Endometrial microvascular endothelial cells (primary cell): ENCODE data around the gene STON2. TPM values are rescaled to one million over a fixed set of nuclear protein-coding genes. Genes with fewer than 3 reads are reported as not detected.
"Not testable (repeated sequence)": the region's sequence is repeated elsewhere in the genome, so short reads cannot be mapped to it uniquely, and the experiment has no call there.

ENCODE experiments used
- in situ Hi-C: cut with HindIII; loops from 2 replicates; pipeline ENCODE4 v1.10.0; 2017; ENCODE audit warnings: low sequenced_read_pairs, low pct_unique_long_range_greater_than_20kb; ENCODE audit errors: inconsistent ontology term
- total RNA-seq: library from RNA; depleted of rRNA; stranded (reverse); fragments of >200 nt; gene quantifications from one replicate; pipeline ENCODE4 v1.2.3, GENCODE V29; 2015; ENCODE audit errors: inconsistent ontology term

The STON2 gene
- total RNA-seq, result not detected

GRCh38 chr14:81400202-81400678 lies at the start of gene STON2:
STON2 (minus strand) TSS chr14:81400324; CDS start chr14:81398382, 1,942 bp downstream.
- in situ Hi-C loops, result no loop called here

- in situ Hi-C loops, result no loop called here
These were observed 49.5 kb upstream of the STON2 start for GRCh38 chr14:81449576-81449975.

GRCh38 chr14:81449114-81449513 lies 49.0 kb upstream of the STON2 start:
- in situ Hi-C loops, result no loop called here

GRCh38 chr14:81447021-81447764 lies 47.1 kb upstream of the STON2 start:
- in situ Hi-C loops, result no loop called here

- in situ Hi-C loops, result no loop called here
These were observed 46.3 kb upstream of the STON2 start for GRCh38 chr14:81446279-81447007.

GRCh38 chr14:81441626-81442134 lies 41.6 kb upstream of the STON2 start:
- in situ Hi-C loops, result no loop called here

GRCh38 chr14:81440041-81440440 lies 39.9 kb upstream of the STON2 start:
- in situ Hi-C loops, result no loop called here

- in situ Hi-C loops, result no loop called here
These were observed 37.1 kb upstream of the STON2 start for GRCh38 chr14:81437244-81437643.

- in situ Hi-C loops, result no loop called here
These were observed 36.4 kb upstream of the STON2 start for GRCh38 chr14:81436296-81437138.

- in situ Hi-C loops, result no loop called here
These were observed 35.5 kb upstream of the STON2 start for GRCh38 chr14:81435391-81436295.

- in situ Hi-C loops, result no loop called here
These were observed 34.9 kb upstream of the STON2 start for GRCh38 chr14:81435048-81435390.

- in situ Hi-C loops, result no loop called here
These were observed 34.1 kb upstream of the STON2 start for GRCh38 chr14:81434230-81434629.

- in situ Hi-C loops, result no loop called here
These were observed 33.3 kb upstream of the STON2 start for GRCh38 chr14:81433378-81433777.

GRCh38 chr14:81432219-81432661 lies 32.1 kb upstream of the STON2 start:
- in situ Hi-C loops, result no loop called here

GRCh38 chr14:81430235-81430634 lies 30.1 kb upstream of the STON2 start:
- in situ Hi-C loops, result no loop called here

- in situ Hi-C loops, result not testable (repeated sequence)
These were observed 29.6 kb upstream of the STON2 start for GRCh38 chr14:81429749-81430148.

GRCh38 chr14:81429028-81429427 lies 28.9 kb upstream of the STON2 start:
- in situ Hi-C loops, result no loop called here

GRCh38 chr14:81427348-81428058 lies 27.4 kb upstream of the STON2 start:
- in situ Hi-C loops, result no loop called here
